HCT116 (cell line): ENCODE measurements around the gene SLC9A9.

Experiments used
- EZH2 ChIP-seq: fragments of 200-600 bp; sonication (generic); IDR thresholded peaks from 2 replicates; pipeline ENCODE4 v1.6.1; 2017; ENCODE audit warnings: antibody characterized with exemption, mixed run types
- EZH2phosphoT487 ChIP-seq: fragments of 200-600 bp; IDR thresholded peaks from 2 replicates; pipeline ENCODE4 v1.6.1; 2018; ENCODE audit warnings: antibody characterized with exemption, borderline replicate concordance
- FOSL1 ChIP-seq: IDR thresholded peaks from 2 replicates; pipeline ENCODE4 v1.6.1; 2012; ENCODE audit warnings: low read depth
- POLR2A ChIP-seq: IDR thresholded peaks from 2 replicates; pipeline ENCODE4 v1.7.0; 2011; ENCODE audit warnings: borderline replicate concordance; ENCODE audit not compliant: insufficient read depth, insufficient read length; ENCODE audit errors: extremely low read depth
- POLR2AphosphoS5 ChIP-seq: IDR thresholded peaks from 2 replicates; pipeline ENCODE4 v1.6.1; 2011; ENCODE audit warnings: mild to moderate bottlenecking, low read depth, low read length, moderate library complexity
- YY1 ChIP-seq: IDR thresholded peaks from 2 replicates; pipeline ENCODE4 v1.6.1; 2011; ENCODE audit warnings: low read length, low read depth, moderate library complexity, mild to moderate bottlenecking; ENCODE audit not compliant: insufficient replicate concordance; ENCODE audit errors: extremely low read depth
- TF ChIP-seq, protein P1 (sequence below), 3 experiments: fragments of 200-600 bp in 1 of 3; sonication (generic) in 1 of 3; IDR thresholded peaks in 2 of 3; conservative IDR thresholded peaks in 1 of 3; 2 replicates each; pipeline ENCODE4 v1.5.1; 2012 to 2017; ENCODE audit warnings: low read depth in 2 of 3, low read length in 2 of 3, antibody characterized with exemption in 1 of 3, borderline replicate concordance in 1 of 3, control low read depth in 1 of 3, mild to moderate bottlenecking in 1 of 3, mixed read lengths in 1 of 3, mixed run types in 1 of 3, moderate library complexity in 1 of 3; ENCODE audit not compliant: insufficient read depth in 1 of 3
- TF ChIP-seq, protein P2 (sequence below): IDR thresholded peaks from 2 replicates; pipeline ENCODE4 v1.6.1; 2012; ENCODE audit warnings: low read depth

DNA sequence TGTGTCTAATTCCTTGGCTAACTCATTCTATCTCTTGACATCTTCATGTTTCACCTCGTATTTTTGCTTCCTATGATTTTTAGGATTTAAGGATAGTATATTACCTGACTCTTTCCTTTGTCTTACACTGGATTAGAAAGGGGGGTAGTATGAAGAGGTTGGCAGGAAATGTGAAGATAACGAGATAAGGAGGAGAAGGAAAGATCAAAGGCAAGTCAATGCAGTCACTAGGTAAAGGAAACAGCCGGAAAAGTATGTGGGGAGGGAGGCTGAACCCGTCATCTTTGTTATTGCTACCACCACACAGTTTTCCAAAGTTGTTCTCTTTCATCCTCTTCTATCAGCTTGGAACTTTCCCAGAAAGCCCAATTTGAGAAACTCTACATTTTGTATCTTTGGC, 90.6 kb downstream of the SLC9A9 start:
- TF ChIP-seq, protein P1, sequence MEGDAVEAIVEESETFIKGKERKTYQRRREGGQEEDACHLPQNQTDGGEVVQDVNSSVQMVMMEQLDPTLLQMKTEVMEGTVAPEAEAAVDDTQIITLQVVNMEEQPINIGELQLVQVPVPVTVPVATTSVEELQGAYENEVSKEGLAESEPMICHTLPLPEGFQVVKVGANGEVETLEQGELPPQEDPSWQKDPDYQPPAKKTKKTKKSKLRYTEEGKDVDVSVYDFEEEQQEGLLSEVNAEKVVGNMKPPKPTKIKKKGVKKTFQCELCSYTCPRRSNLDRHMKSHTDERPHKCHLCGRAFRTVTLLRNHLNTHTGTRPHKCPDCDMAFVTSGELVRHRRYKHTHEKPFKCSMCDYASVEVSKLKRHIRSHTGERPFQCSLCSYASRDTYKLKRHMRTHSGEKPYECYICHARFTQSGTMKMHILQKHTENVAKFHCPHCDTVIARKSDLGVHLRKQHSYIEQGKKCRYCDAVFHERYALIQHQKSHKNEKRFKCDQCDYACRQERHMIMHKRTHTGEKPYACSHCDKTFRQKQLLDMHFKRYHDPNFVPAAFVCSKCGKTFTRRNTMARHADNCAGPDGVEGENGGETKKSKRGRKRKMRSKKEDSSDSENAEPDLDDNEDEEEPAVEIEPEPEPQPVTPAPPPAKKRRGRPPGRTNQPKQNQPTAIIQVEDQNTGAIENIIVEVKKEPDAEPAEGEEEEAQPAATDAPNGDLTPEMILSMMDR (IDR thresholded peaks at IDR 0.05 in 2 of 3, conservative IDR thresholded peaks at IDR 0.05 in 1 of 3; ENCODE audit: borderline replicate concordance in 1 of 3, insufficient read depth in 1 of 3, low read depth in 2 of 3, low read length in 2 of 3): no peak
- TF ChIP-seq EZH2 (no peak), EZH2phosphoT487 (no peak), POLR2A (no peak), FOSL1 (no peak), YY1 (no peak), POLR2AphosphoS5 (no peak)
- TF ChIP-seq, protein P2, sequence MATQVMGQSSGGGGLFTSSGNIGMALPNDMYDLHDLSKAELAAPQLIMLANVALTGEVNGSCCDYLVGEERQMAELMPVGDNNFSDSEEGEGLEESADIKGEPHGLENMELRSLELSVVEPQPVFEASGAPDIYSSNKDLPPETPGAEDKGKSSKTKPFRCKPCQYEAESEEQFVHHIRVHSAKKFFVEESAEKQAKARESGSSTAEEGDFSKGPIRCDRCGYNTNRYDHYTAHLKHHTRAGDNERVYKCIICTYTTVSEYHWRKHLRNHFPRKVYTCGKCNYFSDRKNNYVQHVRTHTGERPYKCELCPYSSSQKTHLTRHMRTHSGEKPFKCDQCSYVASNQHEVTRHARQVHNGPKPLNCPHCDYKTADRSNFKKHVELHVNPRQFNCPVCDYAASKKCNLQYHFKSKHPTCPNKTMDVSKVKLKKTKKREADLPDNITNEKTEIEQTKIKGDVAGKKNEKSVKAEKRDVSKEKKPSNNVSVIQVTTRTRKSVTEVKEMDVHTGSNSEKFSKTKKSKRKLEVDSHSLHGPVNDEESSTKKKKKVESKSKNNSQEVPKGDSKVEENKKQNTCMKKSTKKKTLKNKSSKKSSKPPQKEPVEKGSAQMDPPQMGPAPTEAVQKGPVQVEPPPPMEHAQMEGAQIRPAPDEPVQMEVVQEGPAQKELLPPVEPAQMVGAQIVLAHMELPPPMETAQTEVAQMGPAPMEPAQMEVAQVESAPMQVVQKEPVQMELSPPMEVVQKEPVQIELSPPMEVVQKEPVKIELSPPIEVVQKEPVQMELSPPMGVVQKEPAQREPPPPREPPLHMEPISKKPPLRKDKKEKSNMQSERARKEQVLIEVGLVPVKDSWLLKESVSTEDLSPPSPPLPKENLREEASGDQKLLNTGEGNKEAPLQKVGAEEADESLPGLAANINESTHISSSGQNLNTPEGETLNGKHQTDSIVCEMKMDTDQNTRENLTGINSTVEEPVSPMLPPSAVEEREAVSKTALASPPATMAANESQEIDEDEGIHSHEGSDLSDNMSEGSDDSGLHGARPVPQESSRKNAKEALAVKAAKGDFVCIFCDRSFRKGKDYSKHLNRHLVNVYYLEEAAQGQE: no peak
